K562 (cell line): ENCODE measurements around the gene EXOC4. TPM values are rescaled to one million over a fixed set of nuclear protein-coding genes. Genes with fewer than 3 reads are reported as not detected.

ENCODE experiments used
- ATAC-seq: fragments of 200-7000 bp; cut with Tn5 transposase; 3 replicates; pipeline ENCODE4 v1.9.1; 2020; ENCODE audit warnings: moderate library complexity
- BruUV-seq: library from RNA; stranded (reverse); fragments of 400-500 nt; replicated peaks from 2 replicates; lab custom pipeline; 2021; lab: Mats Ljungman, UMichigan
- CTCF ChIA-PET: fragments of 300-600 bp; formaldehyde crosslinking; extraction: SDS; loops from one replicate; lab custom pipeline; 2021; ENCODE audit warnings: low intra/inter-chr PET ratio; lab: Yijun Ruan, JAX
- POLR2A ChIA-PET: fragments of 300-600, 350-650 bp; sonication (Branson Sonifier 250); formaldehyde crosslinking; extraction: SDS; loops from one replicate; lab custom pipeline; 2021; ENCODE audit warnings: antibody characterized with exemption, inconsistent platforms; lab: Yijun Ruan, JAX
- DNase-seq, 4 experiments: peaks; one replicate each; pipeline versions ENCODE4 v3.0.0 to v3.0.0-alpha.2; 2011 to 2018; ENCODE audit warnings: low spot score in 3 of 4, mixed read lengths in 3 of 4; ENCODE audit errors: extremely low read depth in 1 of 4
- FAIRE-seq: peaks from 2 replicates; lab custom pipeline; 2011; peaks lifted over from hg19 to GRCh38; lab: Jason Lieb, UNC
- H2AFZ ChIP-seq: 2 replicates; pipeline ENCODE4 v1.6.0; 2011; ENCODE audit warnings: low read depth, low read length, control low read depth, inconsistent platforms
- H3K27ac ChIP-seq: fragments of 200-600 bp; 3 replicates; pipeline ENCODE4 v1.8.0; 2011; ENCODE audit warnings: low read depth, mild to moderate bottlenecking, control low read depth, inconsistent platforms, low read length, moderate library complexity, mixed read lengths; ENCODE audit errors: extremely low read depth
- H3K27me3 ChIP-seq, 2 experiments: fragments of 300-600 bp in 1 of 2; 2 replicates in 1 of 2; 3 replicates in 1 of 2; pipeline versions ENCODE4 v1.6.0 to v1.8.0; 2011; ENCODE audit warnings: inconsistent platforms in 2 of 2, low read length in 2 of 2, mild to moderate bottlenecking in 1 of 2, mixed read lengths in 1 of 2, moderate library complexity in 1 of 2; ENCODE audit not compliant: control insufficient read depth in 2 of 2, insufficient read depth in 2 of 2
- H3K36me3 ChIP-seq: fragments of 300-600 bp; 3 replicates; pipeline ENCODE4 v1.8.0; 2011; ENCODE audit warnings: mild to moderate bottlenecking, low read length, inconsistent platforms; ENCODE audit not compliant: control insufficient read depth, insufficient read depth
- H3K4me1 ChIP-seq, 2 experiments: fragments of 200-600 bp in 1 of 2; replicated peaks in 1 of 2; 2 replicates in 1 of 2; 3 replicates in 1 of 2; pipeline versions ENCODE4 v1.5.1 to v1.8.0; 2011; ENCODE audit warnings: inconsistent platforms in 2 of 2, low read length in 2 of 2, mild to moderate bottlenecking in 1 of 2, mixed read lengths in 1 of 2, moderate library complexity in 1 of 2; ENCODE audit not compliant: control insufficient read depth in 2 of 2, insufficient read depth in 2 of 2
- H3K4me2 ChIP-seq: 2 replicates; pipeline ENCODE4 v1.6.1; 2011; ENCODE audit warnings: low read length, control low read depth, inconsistent platforms, mixed read lengths; ENCODE audit not compliant: insufficient read depth
- H3K4me3 ChIP-seq: fragments of 200-600 bp; sonication (generic), shearing (Covaris generic); 2 replicates; pipeline ENCODE4 v1.5.1; 2016; ENCODE audit warnings: control low read depth, inconsistent platforms
- H3K79me2 ChIP-seq: fragments of 200-600 bp; 3 replicates; pipeline ENCODE4 v1.8.0; 2011; ENCODE audit warnings: low read length, inconsistent platforms; ENCODE audit not compliant: control insufficient read depth, insufficient read depth
- H3K9ac ChIP-seq, 2 experiments: 2 replicates each; pipeline versions ENCODE4 v1.6.0 to v1.6.1; 2011; ENCODE audit warnings: low read depth in 2 of 2, low read length in 2 of 2, control low read depth in 1 of 2, inconsistent platforms in 1 of 2, mild to moderate bottlenecking in 1 of 2, mixed read lengths in 1 of 2; ENCODE audit not compliant: insufficient read depth in 1 of 2
- H3K9me1 ChIP-seq: one replicate; pipeline ENCODE4 v1.6.0; 2011; ENCODE audit warnings: inconsistent platforms, mild to moderate bottlenecking, low read length, moderate library complexity; ENCODE audit not compliant: control insufficient read depth, insufficient read depth
- H3K9me3 ChIP-seq: replicated peaks from 2 replicates; pipeline ENCODE4 v1.5.1; 2011; ENCODE audit warnings: low read depth, low read length, inconsistent platforms; ENCODE audit not compliant: control insufficient read depth, insufficient read depth
- H4K20me1 ChIP-seq: replicated peaks from 2 replicates; pipeline ENCODE4 v1.6.1; 2011; ENCODE audit warnings: low read length, inconsistent platforms, mixed read lengths; ENCODE audit not compliant: control insufficient read depth, insufficient read depth
- BCL6 ChIP-seq: fragments of 250-450 bp; sonication (Bioruptor Pico); IDR thresholded peaks from 2 replicates; pipeline ENCODE4 v1.4.0; 2020
- CC2D1A ChIP-seq: fragments of 450-650 bp; IDR thresholded peaks from 2 replicates; pipeline ENCODE4 v1.6.1; 2017; ENCODE audit warnings: mild to moderate bottlenecking
- CEBPG ChIP-seq, 3 experiments: fragments of 200-800 bp in 1 of 3; sonication (Bioruptor generic) in 1 of 3; sonication (generic) in 1 of 3; formaldehyde crosslinking in 1 of 3; IDR thresholded peaks in 2 of 3; conservative IDR thresholded peaks in 1 of 3; 2 replicates each; pipeline versions ENCODE4 v1.6.1 to v1.8.0; 2016 to 2022; ENCODE audit warnings: missing compliant biosample characterization in 2 of 3, missing genetic modification characterization in 2 of 3, mild to moderate bottlenecking in 1 of 3, missing genetic modification reagents in 1 of 3
- CTCF ChIP-seq, 3 experiments: IDR thresholded peaks in 2 of 3; conservative IDR thresholded peaks in 1 of 3; 2 replicates each; pipeline ENCODE4 v1.5.1; 2011 to 2012; ENCODE audit warnings: low read length in 3 of 3, mild to moderate bottlenecking in 3 of 3, control low read depth in 2 of 3, improper control_type of control experiment in 1 of 3, inconsistent platforms in 1 of 3, low read depth in 1 of 3, mixed read lengths in 1 of 3, moderate library complexity in 1 of 3; ENCODE audit not compliant: insufficient read depth in 2 of 3
- EP400 ChIP-seq: fragments of 450-650 bp; IDR thresholded peaks from 2 replicates; pipeline ENCODE4 v1.6.1; 2017; ENCODE audit warnings: antibody characterized with exemption, mild to moderate bottlenecking, moderate library complexity
- FOXA3 ChIP-seq, 2 experiments: fragments of 450-650 bp in 1 of 2; sonication (generic) in 1 of 2; formaldehyde crosslinking; IDR thresholded peaks in 1 of 2; conservative IDR thresholded peaks in 1 of 2; 2 replicates each; pipeline versions ENCODE4 v1.4.0 to v1.8.0; 2020 to 2022; ENCODE audit warnings: mild to moderate bottlenecking in 2 of 2, missing genetic modification reagents in 1 of 2
- PHF8 ChIP-seq: fragments of 200-600 bp; sonication (generic); IDR thresholded peaks from 2 replicates; pipeline ENCODE4 v1.6.1; 2012; ENCODE audit warnings: mixed run types, mild to moderate bottlenecking, inconsistent platforms, low read length, moderate library complexity, borderline replicate concordance
- ZNF41 ChIP-seq: fragments of 250-450 bp; sonication (Bioruptor Pico); conservative IDR thresholded peaks from 2 replicates; pipeline ENCODE4 v1.4.0; 2020; ENCODE audit warnings: mild to moderate bottlenecking
- WGBS: fragments of 100-300 bp; shearing (Covaris generic); methylation state at CpG from one replicate; pipeline ENCODE4 v1.1.6; 2016; ENCODE audit warnings: low coverage, mixed read lengths; ENCODE audit not compliant: insufficient coverage; ENCODE audit errors: missing lambda C conversion rate; 5-methylcytosine and 5-hydroxymethylcytosine counted together
- in situ Hi-C: fragments of 300-500 bp; cut with MboI; formaldehyde crosslinking; loops from 4 replicates; pipeline ENCODE4 v1.15.0; 2018; ENCODE audit warnings: inconsistent platforms, mixed read lengths
- intact Hi-C: fragments of 100-400 bp; cut with micrococcal nuclease; formaldehyde crosslinking; loops from 2 replicates; pipeline ENCODE4 v1.14.2; 2022
- polyA plus RNA-seq, 8 experiments: library from polyadenylated mRNA; depleted of rRNA in 4 of 8; stranded (reverse) in 5 of 8; unstranded in 3 of 8; fragments of >200 nt; fragmentation: Nextera tagmentation in 2 of 8; fragmentation: Illumina TruSeq in 1 of 8; extraction: Ambion mirVana in 2 of 8; extraction: Trizol in 1 of 8; gene quantifications; 2 replicates each; pipeline versions ENCODE4 v1.2.1 to v1.2.3, GENCODE V29; 2011 to 2014; ENCODE audit warnings: inconsistent platforms in 1 of 8, missing spikeins in 1 of 8
- total RNA-seq, 7 experiments: library from RNA; depleted of rRNA in 6 of 7; stranded (reverse); fragments of >200 nt in 6 of 7; fragmentation: Illumina TruSeq in 2 of 7; extraction: Trizol in 2 of 7; gene quantifications; 2 replicates each; pipeline versions ENCODE4 v1.2.1 to v1.2.3, GENCODE V29; 2011 to 2021; ENCODE audit warnings: low replicate concordance in 1 of 7
- TF ChIP-seq, protein P1 (sequence below), 2 experiments: fragments of 450-650 bp in 1 of 2; sonication (generic) in 1 of 2; formaldehyde crosslinking in 1 of 2; IDR thresholded peaks in 1 of 2; conservative IDR thresholded peaks in 1 of 2; 2 replicates each; pipeline versions ENCODE4 v1.6.1 to v1.8.1; 2016 to 2023; ENCODE audit warnings: mild to moderate bottlenecking in 2 of 2, moderate library complexity in 2 of 2, inconsistent platforms in 1 of 2, missing genetic modification reagents in 1 of 2
- TF ChIP-seq, protein P2 (sequence below): IDR thresholded peaks from 2 replicates; pipeline ENCODE4 v1.6.1; 2016; ENCODE audit warnings: missing genetic modification characterization, missing compliant biosample characterization

Gene EXOC4
- total and polyA plus RNA-seq, 9 of the 15 experiments (the other 6 are each of a cell fraction or from before 2014, with no cell fraction given), result 18.5 to 73.1 (median 46.6) TPM

GRCh38 chr7:133987582-133987981 lies 734.7 kb downstream of the EXOC4 start:
- no peak for FAIRE-seq
- intact Hi-C loops, result no loop called here
- CTCF ChIA-PET, result no interaction called here

GRCh38 chr7:133993547-133993946 lies 740.7 kb downstream of the EXOC4 start:
- TF ChIP-seq EP400 (no peak), ZNF41 (CRISPR knock-in tag) (no peak), CC2D1A (no peak), CTCF (IDR thresholded peaks at IDR 0.05 in 2 of 3, conservative IDR thresholded peaks at IDR 0.05 in 1 of 3; ENCODE audit: insufficient read depth in 2 of 3, low read depth in 1 of 3, low read length in 3 of 3) (no peak), CEBPG (CRISPR knock-in tag; IDR thresholded peaks at IDR 0.05) (no peak), CEBPG (tag; conservative IDR thresholded peaks at IDR 0.05 in 1 of 2, IDR thresholded peaks at IDR 0.05 in 1 of 2) (peak; percentile 30 to 72; a peak in 2 of 4 replicates), FOXA3 (CRISPR knock-in tag; conservative IDR thresholded peaks at IDR 0.05 in 1 of 2, IDR thresholded peaks at IDR 0.05 in 1 of 2) (no peak)
- TF ChIP-seq, protein P1, sequence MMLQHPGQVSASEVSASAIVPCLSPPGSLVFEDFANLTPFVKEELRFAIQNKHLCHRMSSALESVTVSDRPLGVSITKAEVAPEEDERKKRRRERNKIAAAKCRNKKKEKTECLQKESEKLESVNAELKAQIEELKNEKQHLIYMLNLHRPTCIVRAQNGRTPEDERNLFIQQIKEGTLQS (IDR thresholded peaks at IDR 0.05), result peak; percentile 51
- TF ChIP-seq, protein P1 (CRISPR knock-in tag; conservative IDR thresholded peaks at IDR 0.05), result no peak
- Histone ChIP-seq H3K9me1 (no peaks in the 10 kb centered on the region), H4K20me1 (no peaks in the 10 kb centered on the region), H3K9me3 (no peaks in the 10 kb centered on the region), H2AFZ (no peak overlapping the region), H3K4me2 (no peak overlapping the region), H3K9ac (no peak overlapping the region), H3K4me3 (no peak overlapping the region), H3K27ac (no peak overlapping the region), H3K27me3 (no peaks in the 10 kb centered on the region), H3K4me1 (no peaks in the 10 kb centered on the region), H3K79me2 (no peaks in the 10 kb centered on the region), H3K36me3 (no peaks in the 10 kb centered on the region)
- in situ Hi-C loops, result no loop called here
- DNase-seq (no peak), ATAC-seq (no peak), FAIRE-seq (no peak)
- ChIA-PET CTCF (no interaction called here), POLR2A (no interaction called here)
- no TSS peak for BruUV-seq
- 0% methylated on average over 1 of the region's 1 CpG for WGBS
- intact Hi-C loops, result no loop called here

More at GRCh38 chr7:133987582-133987981, 734.7 kb downstream of the EXOC4 start:
- DNase-seq (no peak), ATAC-seq (no peak)
- H2AFZ ChIP-seq, result no peak overlapping the region
- WGBS, result 0% methylated on average over 2 of the region's 2 CpGs
- no peak overlapping the region for H3K4me3 ChIP-seq
- no peak overlapping the region for H3K27ac ChIP-seq
- H3K4me2 ChIP-seq, result no peak overlapping the region
- H3K9me3 ChIP-seq, result no peaks in the 10 kb centered on the region
- in situ Hi-C loops, result no loop called here
- no peaks in the 10 kb centered on the region for H3K4me1 ChIP-seq
- H4K20me1 ChIP-seq, result no peaks in the 10 kb centered on the region
- H3K9me1 ChIP-seq, result no peaks in the 10 kb centered on the region
- H3K9ac ChIP-seq, result no peak overlapping the region
- H3K36me3 ChIP-seq, result no peaks in the 10 kb centered on the region
- BruUV-seq, result no TSS peak
- no peaks in the 10 kb centered on the region for H3K79me2 ChIP-seq
- no peaks in the 10 kb centered on the region for H3K27me3 ChIP-seq
- POLR2A ChIA-PET, result no interaction called here
- TF ChIP-seq BCL6 (CRISPR knock-in tag) (no peak), PHF8 (no peak)
- TF ChIP-seq, protein P2, sequence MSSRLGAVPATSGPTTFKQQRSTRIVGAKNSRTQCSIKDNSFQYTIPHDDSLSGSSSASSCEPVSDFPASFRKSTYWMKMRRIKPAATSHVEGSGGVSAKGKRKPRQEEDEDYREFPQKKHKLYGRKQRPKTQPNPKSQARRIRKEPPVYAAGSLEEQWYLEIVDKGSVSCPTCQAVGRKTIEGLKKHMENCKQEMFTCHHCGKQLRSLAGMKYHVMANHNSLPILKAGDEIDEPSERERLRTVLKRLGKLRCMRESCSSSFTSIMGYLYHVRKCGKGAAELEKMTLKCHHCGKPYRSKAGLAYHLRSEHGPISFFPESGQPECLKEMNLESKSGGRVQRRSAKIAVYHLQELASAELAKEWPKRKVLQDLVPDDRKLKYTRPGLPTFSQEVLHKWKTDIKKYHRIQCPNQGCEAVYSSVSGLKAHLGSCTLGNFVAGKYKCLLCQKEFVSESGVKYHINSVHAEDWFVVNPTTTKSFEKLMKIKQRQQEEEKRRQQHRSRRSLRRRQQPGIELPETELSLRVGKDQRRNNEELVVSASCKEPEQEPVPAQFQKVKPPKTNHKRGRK (tag), result 0 out of 2 replicates have a peak, but pooled peaks have one; percentile 7
